Peyer's patch (tissue), 4 donors: ENCODE data around the gene NDUFS6.

Experiments
- CTCF ChIP-seq, 6 experiments: fragments of 450-650 bp in 4 of 6; fragments of 200-600 bp in 2 of 6; sonication (generic) in 1 of 6; IDR thresholded peaks; one replicate each; pipeline ENCODE4 v1.5.1; 2017 to 2019; ENCODE audit warnings: antibody characterized with exemption in 6 of 6, mild to moderate bottlenecking in 3 of 6, moderate library complexity in 1 of 6
- POLR2A ChIP-seq, 2 donors: fragments of 450-650 bp; IDR thresholded peaks; one replicate each; pipeline ENCODE4 v1.5.1; 2017; ENCODE audit warnings: antibody characterized with exemption in 2 of 2, mild to moderate bottlenecking in 2 of 2, moderate library complexity in 2 of 2

GRCh38 chr5:1800472-1801221, 560 bp upstream of the NDUFS6 start:
- TF ChIP-seq CTCF (IDR thresholded peaks at IDR 0.05) (no peak), POLR2A (IDR thresholded peaks at IDR 0.05) (no peak)
